Uterus (tissue), 4 donors: Measurements from ENCODE around the gene COMMD4. TPM values are rescaled to one million over a fixed set of nuclear protein-coding genes. Genes with fewer than 3 reads are reported as not detected.
"Not testable (repeated sequence)": the region's sequence is repeated elsewhere in the genome, so short reads cannot be mapped to it uniquely, and the experiment has no call there.

Experiments
- DNase-seq, 2 donors: peaks; one replicate each; pipeline ENCODE4 v3.0.0-alpha.2; 2019 to 2020
- H3K27ac ChIP-seq, 2 donors: fragments of 200-600 bp; sonication (generic); 1 replicate in 1 of 2; 2 replicates in 1 of 2; pipeline ENCODE4 v1.5.1; 2016 to 2018
- H3K27me3 ChIP-seq, 2 donors: fragments of 200-600 bp; sonication (generic); one replicate each; pipeline ENCODE4 v1.5.1; 2018 to 2019; ENCODE audit warnings: control low read depth in 1 of 2
- H3K36me3 ChIP-seq, 2 donors: fragments of 200-600 bp; sonication (generic); one replicate each; pipeline ENCODE4 v1.5.1; 2019; ENCODE audit warnings: control low read depth in 1 of 2
- H3K4me1 ChIP-seq, 2 donors: fragments of 200-600 bp; sonication (generic); one replicate each; pipeline ENCODE4 v1.5.1; 2018 to 2019; ENCODE audit warnings: control low read depth in 1 of 2
- H3K4me3 ChIP-seq, 2 donors: fragments of 200-600 bp; sonication (generic); 1 replicate in 1 of 2; 2 replicates in 1 of 2; pipeline ENCODE4 v1.5.1; 2018 to 2019; ENCODE audit warnings: mild to moderate bottlenecking in 1 of 2
- H3K9me3 ChIP-seq, 2 donors: fragments of 200-600 bp; sonication (generic); one replicate each; pipeline ENCODE4 v1.5.1; 2019; ENCODE audit warnings: control low read depth in 1 of 2
- POLR2A ChIP-seq, 2 donors: fragments of 450-650 bp; IDR thresholded peaks; one replicate each; pipeline ENCODE4 v1.6.1; 2016; ENCODE audit warnings: antibody characterized with exemption in 2 of 2, mild to moderate bottlenecking in 1 of 2, moderate library complexity in 1 of 2
- intact Hi-C: fragments of 100-400 bp; cut with DNase I; formaldehyde crosslinking; loops from one replicate; pipeline ENCODE4 v1.15.1; 2023; ENCODE audit warnings: low total_unique reads
- total RNA-seq, 4 donors: library from RNA; depleted of rRNA in 3 of 4; stranded (reverse); fragments of >200 nt in 3 of 4; gene quantifications; one replicate each; pipeline versions ENCODE4 v1.1.0 to v1.2.4, GENCODE V29; 2014 to 2023
- TF ChIP-seq, protein P1 (sequence below), 4 experiments: fragments of 200-600 bp in 2 of 4; fragments of 450-650 bp in 2 of 4; sonication (generic) in 2 of 4; IDR thresholded peaks; one replicate each; pipeline ENCODE4 v1.5.1; 2016 to 2019; ENCODE audit warnings: antibody characterized with exemption in 4 of 4, mild to moderate bottlenecking in 2 of 4, moderate library complexity in 1 of 4
- donor health status: DM: yes; HTN: yes; CAD: no.

COMMD4 gene
- total RNA-seq, 4 donors from 2014 or later = 29.9 to 53.0 (median 37.9) TPM

- Histone ChIP-seq H3K4me3 (peak overlapping the region; percentile 61 to 91), H3K27ac (peak overlapping the region; percentile 66 to 70), H3K4me1 (peaks cover 0 to 6% of the 10 kb centered on the region in 2 donors), H3K9me3 (no peaks in the 10 kb centered on the region), H3K36me3 (no peaks in the 10 kb centered on the region), H3K27me3 (no peaks in the 10 kb centered on the region)
- intact Hi-C loops = no loop called here
- DNase-seq = peak; percentile 52 to 65
- TF ChIP-seq POLR2A (IDR thresholded peaks at IDR 0.05) = no peak
- TF ChIP-seq, protein P1, sequence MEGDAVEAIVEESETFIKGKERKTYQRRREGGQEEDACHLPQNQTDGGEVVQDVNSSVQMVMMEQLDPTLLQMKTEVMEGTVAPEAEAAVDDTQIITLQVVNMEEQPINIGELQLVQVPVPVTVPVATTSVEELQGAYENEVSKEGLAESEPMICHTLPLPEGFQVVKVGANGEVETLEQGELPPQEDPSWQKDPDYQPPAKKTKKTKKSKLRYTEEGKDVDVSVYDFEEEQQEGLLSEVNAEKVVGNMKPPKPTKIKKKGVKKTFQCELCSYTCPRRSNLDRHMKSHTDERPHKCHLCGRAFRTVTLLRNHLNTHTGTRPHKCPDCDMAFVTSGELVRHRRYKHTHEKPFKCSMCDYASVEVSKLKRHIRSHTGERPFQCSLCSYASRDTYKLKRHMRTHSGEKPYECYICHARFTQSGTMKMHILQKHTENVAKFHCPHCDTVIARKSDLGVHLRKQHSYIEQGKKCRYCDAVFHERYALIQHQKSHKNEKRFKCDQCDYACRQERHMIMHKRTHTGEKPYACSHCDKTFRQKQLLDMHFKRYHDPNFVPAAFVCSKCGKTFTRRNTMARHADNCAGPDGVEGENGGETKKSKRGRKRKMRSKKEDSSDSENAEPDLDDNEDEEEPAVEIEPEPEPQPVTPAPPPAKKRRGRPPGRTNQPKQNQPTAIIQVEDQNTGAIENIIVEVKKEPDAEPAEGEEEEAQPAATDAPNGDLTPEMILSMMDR (IDR thresholded peaks at IDR 0.05) = no peak
Observed at GRCh38 chr15:75347222-75348033, 11.6 kb downstream of the COMMD4 start.

DNA sequence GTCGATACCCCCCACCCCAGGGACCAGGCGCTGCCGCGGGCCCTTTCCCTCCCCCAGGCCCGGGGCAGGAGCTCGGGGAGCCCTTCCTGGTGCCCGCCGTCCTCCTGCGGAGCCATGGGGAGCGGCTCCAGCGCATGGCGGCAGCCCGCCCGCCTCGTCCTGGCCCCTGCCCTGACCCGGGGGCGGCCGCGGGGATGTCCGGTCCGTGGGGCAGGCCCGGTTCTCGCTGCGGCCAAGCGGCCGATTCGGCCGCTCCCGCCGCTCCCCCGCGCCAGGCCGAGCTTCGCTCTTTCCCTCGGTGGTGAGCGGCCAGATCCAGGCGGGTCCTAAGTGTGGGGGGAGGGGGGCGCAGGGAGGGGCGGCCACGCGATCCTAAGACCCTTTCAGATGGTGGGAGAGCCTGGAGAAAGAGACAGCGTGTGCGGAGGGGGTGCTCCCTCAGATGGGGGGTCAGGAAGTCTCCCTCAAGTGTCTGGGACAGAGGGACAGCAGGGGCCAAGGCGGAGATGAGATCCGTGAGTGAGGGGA, 12.2 kb downstream of the COMMD4 start:
- peaks cover 0 to 6% of the 10 kb centered on the region in 2 donors for H3K4me1 ChIP-seq
- H3K4me3 ChIP-seq = peak overlapping the region; percentile 61 to 91
- TF ChIP-seq POLR2A (IDR thresholded peaks at IDR 0.05) = no peak
- TF ChIP-seq, protein P1 (IDR thresholded peaks at IDR 0.05) = no peak
- DNase-seq = no peak
- peak overlapping the region; percentile 66 to 70 for H3K27ac ChIP-seq
- no peaks in the 10 kb centered on the region for H3K36me3 ChIP-seq
- intact Hi-C loops = no loop called here
- H3K9me3 ChIP-seq = no peaks in the 10 kb centered on the region
- H3K27me3 ChIP-seq = no peaks in the 10 kb centered on the region

DNA sequence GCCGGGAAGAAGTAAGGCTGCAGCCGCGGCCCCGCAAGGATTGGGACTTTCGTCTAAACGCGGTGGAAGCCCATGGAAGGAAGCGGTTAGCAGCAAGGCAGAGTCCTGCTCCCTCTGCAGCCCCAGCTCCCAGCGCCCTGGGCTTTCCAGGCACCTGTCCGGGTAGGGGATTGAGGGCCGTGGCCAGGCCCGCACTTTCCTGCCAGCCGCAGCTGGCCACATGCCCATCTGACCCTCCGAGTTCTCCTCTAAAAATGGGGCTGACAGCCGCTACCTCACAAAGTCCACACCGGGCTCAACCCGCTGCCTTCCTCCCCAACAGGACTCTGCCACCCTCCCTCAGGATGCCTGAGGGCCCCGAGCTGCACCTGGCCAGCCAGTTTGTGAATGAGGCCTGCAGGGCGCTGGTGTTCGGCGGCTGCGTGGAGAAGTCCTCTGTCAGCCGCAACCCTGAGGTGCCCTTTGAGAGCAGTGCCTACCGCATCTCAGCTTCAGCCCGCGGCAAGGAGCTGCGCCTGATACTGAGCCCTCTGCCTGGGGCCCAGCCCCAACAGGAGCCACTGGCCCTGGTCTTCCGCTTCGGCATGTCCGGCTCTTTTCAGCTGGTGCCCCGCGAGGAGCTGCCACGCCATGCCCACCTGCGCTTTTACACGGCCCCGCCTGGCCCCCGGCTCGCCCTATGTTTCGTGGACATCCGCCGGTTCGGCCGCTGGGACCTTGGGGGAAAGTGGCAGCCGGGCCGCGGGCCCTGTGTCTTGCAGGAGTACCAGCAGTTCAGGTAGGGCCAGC, 12.9 kb downstream of the COMMD4 start:
- DNase-seq = no peak
- TF ChIP-seq, protein P1 (IDR thresholded peaks at IDR 0.05) = no peak
- TF ChIP-seq POLR2A (IDR thresholded peaks at IDR 0.05) = no peak
- H3K9me3 ChIP-seq = no peaks in the 10 kb centered on the region
- H3K4me3 ChIP-seq = peak overlapping the region; percentile 61 to 91
- H3K27me3 ChIP-seq = no peaks in the 10 kb centered on the region
- peak overlapping the region; percentile 66 to 70 for H3K27ac ChIP-seq
- H3K4me1 ChIP-seq = peaks cover 0 to 6% of the 10 kb centered on the region in 2 donors
- intact Hi-C loops = no loop called here
- H3K36me3 ChIP-seq = no peaks in the 10 kb centered on the region

- H3K36me3 ChIP-seq, H3K27ac ChIP-seq, H3K4me1 ChIP-seq, H3K9me3 ChIP-seq, DNase-seq, H3K27me3 ChIP-seq, H3K4me3 ChIP-seq, intact Hi-C loops: not testable (repeated sequence)
Observed at GRCh38 chr15:75349351-75349669, 13.4 kb downstream of the COMMD4 start.

GRCh38 chr15:75349851-75350588, 14.2 kb downstream of the COMMD4 start:
- intact Hi-C loops = no loop called here
- Histone ChIP-seq H3K4me3 (no peak overlapping the region), H3K27ac (no peak overlapping the region), H3K36me3 (no peaks in the 10 kb centered on the region), H3K27me3 (no peaks in the 10 kb centered on the region), H3K4me1 (peaks cover 0 to 6% of the 10 kb centered on the region in 2 donors), H3K9me3 (no peaks in the 10 kb centered on the region)
- TF ChIP-seq, protein P1 (IDR thresholded peaks at IDR 0.05) = no peak
- TF ChIP-seq POLR2A (IDR thresholded peaks at IDR 0.05) = no peak
- no peak for DNase-seq
